Measurements from ENCODE around the gene C1QA.

C1QA gene

GRCh38 chr1:22658385-22659163 is 22.1 kb downstream of the C1QA start:
- TF ChIP-seq, protein P1, sequence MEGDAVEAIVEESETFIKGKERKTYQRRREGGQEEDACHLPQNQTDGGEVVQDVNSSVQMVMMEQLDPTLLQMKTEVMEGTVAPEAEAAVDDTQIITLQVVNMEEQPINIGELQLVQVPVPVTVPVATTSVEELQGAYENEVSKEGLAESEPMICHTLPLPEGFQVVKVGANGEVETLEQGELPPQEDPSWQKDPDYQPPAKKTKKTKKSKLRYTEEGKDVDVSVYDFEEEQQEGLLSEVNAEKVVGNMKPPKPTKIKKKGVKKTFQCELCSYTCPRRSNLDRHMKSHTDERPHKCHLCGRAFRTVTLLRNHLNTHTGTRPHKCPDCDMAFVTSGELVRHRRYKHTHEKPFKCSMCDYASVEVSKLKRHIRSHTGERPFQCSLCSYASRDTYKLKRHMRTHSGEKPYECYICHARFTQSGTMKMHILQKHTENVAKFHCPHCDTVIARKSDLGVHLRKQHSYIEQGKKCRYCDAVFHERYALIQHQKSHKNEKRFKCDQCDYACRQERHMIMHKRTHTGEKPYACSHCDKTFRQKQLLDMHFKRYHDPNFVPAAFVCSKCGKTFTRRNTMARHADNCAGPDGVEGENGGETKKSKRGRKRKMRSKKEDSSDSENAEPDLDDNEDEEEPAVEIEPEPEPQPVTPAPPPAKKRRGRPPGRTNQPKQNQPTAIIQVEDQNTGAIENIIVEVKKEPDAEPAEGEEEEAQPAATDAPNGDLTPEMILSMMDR (IDR thresholded peaks at IDR 0.05): no peak

GRCh38 chr1:22660716-22661241 is 24.4 kb downstream of the C1QA start:
- TF ChIP-seq, protein P1 (IDR thresholded peaks at IDR 0.05): no peak

GRCh38 chr1:22661880-22662279 is 25.5 kb downstream of the C1QA start:
- TF ChIP-seq, protein P1 (IDR thresholded peaks at IDR 0.05): no peak

- TF ChIP-seq, protein P1 (IDR thresholded peaks at IDR 0.05): no peak
Measured at GRCh38 chr1:22662318-22662717, 25.9 kb downstream of the C1QA start.

GRCh38 chr1:22662986-22663408 is 26.6 kb downstream of the C1QA start:
- TF ChIP-seq, protein P1 (IDR thresholded peaks at IDR 0.05): no peak

GRCh38 chr1:22665752-22666151 is 29.3 kb downstream of the C1QA start:
- TF ChIP-seq, protein P1 (IDR thresholded peaks at IDR 0.05): no peak

DNA sequence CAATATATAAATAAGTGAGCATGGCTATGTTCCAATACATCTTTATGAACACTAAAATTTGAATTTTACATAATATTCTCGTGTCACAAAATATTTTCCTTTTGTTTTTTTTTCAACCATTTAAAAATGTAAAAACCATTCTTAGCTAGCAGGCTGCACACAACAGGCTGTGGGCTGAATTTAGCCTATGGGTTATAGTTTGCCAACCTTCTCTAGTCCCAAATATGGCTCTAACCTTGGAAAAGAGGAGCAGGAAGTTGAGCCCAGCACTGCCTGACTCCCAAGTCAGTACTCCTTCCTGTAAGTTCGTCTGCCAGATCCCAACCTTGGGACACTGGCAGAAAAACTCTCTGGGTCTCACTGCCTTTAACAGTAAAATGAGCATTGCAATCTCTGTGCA is 30.0 kb downstream of the C1QA start:
- TF ChIP-seq, protein P1 (IDR thresholded peaks at IDR 0.05): no peak

All from LNCAP (cell line).